Medulla oblongata (tissue), 1 donor: Measurements from ENCODE around the gene YARS2.
A peak's percentile ranks its signal among the peaks of the same experiment; 100 is the strongest.

Experiments used
- DNase-seq: peaks from one replicate; pipeline ENCODE4 v3.0.0-alpha.2; 2015; ENCODE audit errors: extremely low spot score

YARS2 gene

DNA sequence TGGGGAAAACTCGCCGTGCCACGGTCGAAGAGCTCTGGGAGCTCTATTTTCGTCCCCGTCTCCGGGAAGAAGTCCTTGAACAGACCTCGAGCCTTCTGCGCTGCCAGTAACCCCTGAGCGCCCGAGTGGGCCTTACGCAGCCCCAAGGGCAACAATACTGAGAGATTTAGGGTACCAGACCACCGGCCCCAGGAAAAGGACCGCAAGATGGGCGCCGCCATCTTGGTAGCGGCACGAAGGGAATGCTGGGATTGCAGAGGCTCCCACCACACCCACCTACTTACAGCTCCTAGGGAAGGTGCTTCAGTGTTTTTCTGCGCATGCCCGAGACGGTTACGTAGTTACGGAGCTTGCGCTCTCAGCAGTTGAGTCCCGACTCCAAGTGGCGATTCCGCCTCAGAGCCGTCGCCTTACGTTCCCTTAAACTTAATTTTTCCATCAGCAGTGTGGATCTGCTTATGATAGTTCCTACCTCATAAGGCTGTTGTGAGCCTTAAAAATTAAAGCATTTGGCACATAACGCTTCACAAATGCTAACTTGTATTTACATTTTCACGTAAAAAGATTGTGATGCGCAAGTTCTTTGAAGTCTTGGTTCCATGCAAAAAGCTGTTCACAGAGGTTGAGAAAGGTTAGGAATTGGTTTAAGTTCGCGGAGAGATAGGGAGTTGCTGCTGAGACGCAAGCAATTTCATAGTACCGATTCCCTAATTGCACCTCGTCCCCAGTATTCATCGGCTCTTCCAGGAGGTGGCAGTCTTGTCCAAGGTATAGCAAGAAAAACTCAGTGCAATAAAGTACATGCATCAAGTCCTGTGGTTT is at the start of gene YARS2:
Gene YARS2 (minus strand): TSS at position 244 of the 822 bp plus-strand sequence. CDS start 23 bp downstream, at position 221.
- DNase-seq, result peak; percentile 98

DNA sequence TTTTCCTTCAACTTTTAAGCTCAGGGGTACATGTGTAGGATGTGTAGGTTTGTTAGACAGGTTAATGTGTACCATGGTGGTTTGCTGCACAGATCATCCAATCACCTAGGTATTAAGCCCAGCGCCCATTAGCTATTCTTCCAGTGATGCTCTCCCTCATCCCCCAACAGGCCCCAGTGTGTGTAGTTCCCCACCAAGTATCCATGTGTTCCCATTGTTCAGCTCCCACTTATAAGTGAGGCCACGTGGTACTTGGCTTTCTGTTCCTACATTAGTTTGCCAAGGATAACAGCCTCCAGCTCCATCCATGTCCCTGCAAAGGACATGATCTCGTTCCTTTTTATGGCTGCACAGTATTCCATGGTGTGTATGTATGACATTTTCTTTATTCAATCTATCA is 48.6 kb upstream of the YARS2 start:
- no peak for DNase-seq

- no peak for DNase-seq
Observed at GRCh38 chr12:32801269-32801980, 45.7 kb upstream of the YARS2 start.

GRCh38 chr12:32794281-32794680 is 38.6 kb upstream of the YARS2 start:
- DNase-seq, result no peak

DNA sequence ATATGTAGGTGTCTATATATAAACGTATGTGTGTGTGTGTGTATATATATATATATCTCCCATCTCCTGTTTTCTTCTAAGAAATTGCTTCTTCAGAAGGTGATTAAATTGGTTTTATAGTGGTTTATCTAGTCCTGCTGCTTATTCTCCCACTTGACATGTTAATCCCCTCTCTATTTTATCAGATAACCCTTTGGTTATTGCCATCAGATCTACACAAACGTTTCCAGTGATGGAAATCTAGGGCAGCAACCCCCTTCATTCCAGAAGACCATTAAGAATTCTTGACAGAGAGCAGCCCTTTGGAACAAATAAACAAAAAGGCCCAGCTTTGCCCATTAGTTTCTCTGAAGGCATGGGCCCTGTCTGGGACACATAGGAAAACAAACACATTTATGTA is 34.2 kb upstream of the YARS2 start:
- DNase-seq, result no peak

- no peak for DNase-seq
Observed at GRCh38 chr12:32789446-32789845, 33.7 kb upstream of the YARS2 start.

GRCh38 chr12:32788405-32788804 is 32.7 kb upstream of the YARS2 start:
- no peak for DNase-seq

- no peak for DNase-seq
Observed at GRCh38 chr12:32785557-32785956, 29.9 kb upstream of the YARS2 start.

GRCh38 chr12:32783029-32783428 is 27.3 kb upstream of the YARS2 start:
- DNase-seq, result no peak

DNA sequence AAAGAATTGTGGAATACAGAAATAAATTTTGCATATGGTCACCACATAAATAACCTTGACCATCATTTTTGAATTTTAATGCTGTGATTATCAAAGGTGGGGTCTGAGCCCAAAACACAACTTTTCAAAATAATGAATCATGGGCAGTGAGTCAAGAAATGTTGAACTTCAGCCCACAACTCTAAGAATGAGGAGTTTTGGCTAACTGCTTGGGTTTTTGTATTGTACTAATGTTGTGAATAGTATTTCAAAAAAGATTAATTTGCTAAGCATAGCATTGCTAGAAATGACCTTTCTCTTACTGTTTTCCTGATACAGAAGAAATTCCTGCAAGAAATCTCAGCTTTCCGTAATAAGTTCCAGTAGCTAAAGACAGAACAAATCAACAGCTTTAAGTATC is 24.4 kb upstream of the YARS2 start:
- no peak for DNase-seq

DNA sequence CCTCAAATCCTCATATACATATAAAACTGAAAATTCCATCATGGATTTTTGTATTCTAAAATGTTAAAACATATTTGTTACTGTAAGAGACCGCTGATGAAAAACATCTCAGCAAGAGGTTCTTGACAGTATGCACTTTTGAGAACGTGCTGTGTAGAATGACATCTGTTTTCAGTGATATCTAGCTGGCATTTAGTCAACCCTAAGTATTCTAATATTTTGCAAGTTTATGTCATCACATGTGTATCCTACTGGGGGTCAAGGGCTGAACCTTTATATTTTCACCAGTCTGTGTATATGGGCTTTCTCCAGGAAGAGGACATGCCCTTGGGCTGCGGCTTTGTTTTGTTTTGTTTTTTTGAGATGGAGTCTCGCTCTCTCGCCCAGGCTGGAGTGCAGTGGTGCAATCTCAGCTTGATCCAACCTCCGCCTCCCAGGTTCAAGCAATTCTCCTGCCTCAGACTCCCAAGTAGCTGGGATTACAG is 22.0 kb upstream of the YARS2 start:
- DNase-seq, result no peak

DNA sequence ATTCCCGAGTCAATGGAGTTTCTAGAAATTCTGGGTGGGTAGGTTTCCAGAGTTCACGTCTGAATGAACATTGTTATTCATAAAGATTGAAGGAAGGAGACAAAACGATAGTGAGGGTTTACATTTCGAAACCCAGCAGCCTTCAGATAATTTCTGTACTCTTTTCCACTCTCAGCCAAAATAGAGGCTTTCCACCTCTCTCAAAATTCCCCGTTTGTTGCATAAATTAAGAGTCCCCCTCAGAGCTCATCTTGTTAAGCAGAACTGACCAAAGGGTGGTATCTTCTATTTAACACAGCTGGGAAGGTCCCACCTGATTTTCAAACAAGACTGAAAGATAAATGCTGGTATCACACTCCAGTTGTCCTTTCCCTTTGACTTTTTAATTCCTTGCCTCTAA is 21.5 kb upstream of the YARS2 start:
- no peak for DNase-seq

- DNase-seq, result no peak
Observed at GRCh38 chr12:32776258-32776657, 20.6 kb upstream of the YARS2 start.

DNA sequence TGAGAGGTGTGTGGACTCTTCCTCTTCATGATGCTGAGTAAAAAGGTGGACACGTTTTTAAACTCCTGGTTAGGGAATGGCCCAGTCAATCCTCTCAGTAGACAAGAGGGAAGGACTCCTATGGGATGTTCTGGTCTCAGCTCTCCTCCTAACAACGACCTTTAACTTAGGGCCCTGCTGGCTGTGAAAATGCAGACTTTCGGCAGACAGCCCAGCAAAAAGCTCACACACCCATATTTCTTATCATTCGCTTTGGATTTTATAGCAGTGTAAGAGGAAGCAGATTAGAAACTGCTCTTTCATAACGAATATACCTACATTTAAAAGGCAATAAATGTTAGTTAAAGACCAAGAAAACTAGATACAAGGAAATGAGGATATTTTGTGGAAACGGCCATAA is 18.0 kb upstream of the YARS2 start:
- DNase-seq, result no peak

DNA sequence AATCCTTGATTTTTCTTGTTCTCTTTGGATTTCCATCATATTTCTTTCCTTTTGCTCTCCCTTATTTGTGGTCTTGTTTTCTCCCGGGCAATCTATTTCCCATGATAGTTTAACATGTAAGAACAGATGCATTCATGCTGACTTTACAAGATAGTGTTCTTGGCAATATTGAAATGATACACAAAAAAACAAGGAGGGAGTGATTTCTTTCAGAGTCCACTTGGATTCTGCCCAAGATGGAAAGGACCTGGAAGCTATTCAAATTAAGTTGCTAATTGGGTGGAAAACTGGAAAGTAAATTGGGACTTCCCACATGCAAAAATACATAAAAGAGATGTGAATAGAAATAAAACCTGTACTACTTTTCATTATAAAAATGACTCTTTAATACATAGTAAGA is 14.4 kb upstream of the YARS2 start:
- DNase-seq, result no peak

DNA sequence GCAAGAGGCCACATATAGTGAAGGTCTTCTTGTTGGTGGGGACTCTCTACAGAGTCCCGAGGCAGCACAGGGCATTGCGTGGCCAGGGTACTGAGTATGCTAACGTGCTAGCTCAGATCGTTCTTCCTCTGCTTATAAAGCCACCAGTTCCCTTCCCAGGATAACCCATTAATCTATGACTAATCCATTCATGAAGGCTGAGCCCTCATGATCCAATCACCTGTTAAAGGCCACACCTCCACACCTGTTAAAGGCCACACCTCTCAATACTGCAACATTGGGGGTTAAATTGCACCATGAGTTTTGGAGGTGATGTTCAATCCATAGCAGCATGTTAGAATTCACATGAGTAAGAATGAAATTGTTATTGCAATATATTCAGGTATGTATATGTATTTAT is 12.8 kb upstream of the YARS2 start:
- DNase-seq, result no peak

GRCh38 chr12:32765906-32766305 is 10.2 kb upstream of the YARS2 start:
- no peak for DNase-seq

DNA sequence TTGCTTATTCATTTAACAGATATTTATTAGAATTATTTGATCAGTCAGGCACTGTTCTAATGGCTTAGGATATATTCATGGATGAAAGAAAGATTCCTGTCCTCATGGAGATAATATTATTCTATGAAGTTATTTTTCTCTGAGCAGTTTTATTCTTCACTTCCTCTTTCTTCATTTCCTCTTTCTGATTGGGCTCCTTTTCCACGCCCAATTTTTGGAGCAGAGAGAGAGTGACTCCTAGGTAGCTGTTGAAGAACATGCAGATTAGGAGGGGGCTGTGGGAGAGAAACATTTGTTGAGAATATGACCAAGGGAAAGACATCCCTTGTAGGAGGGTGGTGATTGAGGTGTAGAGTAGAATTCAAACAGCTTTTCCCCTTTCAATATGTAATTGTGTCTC is 6.0 kb upstream of the YARS2 start:
- DNase-seq, result peak; percentile 33

DNA sequence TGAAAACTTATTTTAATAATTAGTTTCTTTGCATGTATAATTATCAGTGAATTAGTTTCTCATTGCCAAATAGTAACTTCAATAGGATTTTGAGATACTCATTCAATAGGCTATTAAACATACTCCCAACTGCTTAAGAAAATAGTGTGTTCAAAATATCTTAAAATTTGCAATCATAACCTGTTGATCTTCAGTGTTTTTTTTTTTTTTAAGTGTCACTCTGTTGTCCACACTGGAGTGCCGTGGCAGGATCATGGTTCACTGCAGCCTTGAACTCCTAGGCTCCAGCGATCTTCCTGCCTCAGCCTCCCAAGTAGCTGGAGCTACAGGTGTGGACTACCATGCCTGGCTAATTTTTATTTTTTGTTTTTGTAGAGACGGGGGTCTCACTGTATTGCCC is 1.5 kb upstream of the YARS2 start:
- DNase-seq, result no peak

DNA sequence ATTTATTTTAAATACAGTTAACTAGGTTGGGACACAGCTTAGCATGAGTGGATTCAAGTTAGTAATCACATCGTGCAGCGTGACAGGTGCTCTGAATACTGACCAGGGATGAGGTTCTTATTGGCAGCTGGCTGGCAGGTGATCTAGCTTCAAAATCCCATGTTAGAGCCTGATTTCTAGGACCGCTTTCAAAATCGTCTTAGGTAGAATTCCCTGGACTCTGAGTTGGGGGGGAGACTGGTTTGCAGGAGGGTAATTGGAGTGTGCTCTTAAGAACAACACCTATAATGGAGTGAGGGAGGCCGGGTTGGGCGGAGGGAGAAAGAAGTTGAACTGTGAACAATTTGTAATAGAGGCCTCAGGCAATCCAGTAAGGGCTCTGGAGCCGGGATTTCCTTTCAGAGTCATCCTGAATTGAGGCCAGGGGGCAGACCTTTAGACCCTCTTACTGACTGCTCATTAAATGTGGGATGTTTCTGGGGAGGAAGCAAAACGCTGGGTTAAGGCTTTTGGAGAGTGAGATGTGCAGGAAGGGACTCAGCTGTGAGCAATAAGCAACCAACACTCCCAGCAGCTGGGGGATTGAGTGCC is 874 bp upstream of the YARS2 start:
- no peak for DNase-seq

DNA sequence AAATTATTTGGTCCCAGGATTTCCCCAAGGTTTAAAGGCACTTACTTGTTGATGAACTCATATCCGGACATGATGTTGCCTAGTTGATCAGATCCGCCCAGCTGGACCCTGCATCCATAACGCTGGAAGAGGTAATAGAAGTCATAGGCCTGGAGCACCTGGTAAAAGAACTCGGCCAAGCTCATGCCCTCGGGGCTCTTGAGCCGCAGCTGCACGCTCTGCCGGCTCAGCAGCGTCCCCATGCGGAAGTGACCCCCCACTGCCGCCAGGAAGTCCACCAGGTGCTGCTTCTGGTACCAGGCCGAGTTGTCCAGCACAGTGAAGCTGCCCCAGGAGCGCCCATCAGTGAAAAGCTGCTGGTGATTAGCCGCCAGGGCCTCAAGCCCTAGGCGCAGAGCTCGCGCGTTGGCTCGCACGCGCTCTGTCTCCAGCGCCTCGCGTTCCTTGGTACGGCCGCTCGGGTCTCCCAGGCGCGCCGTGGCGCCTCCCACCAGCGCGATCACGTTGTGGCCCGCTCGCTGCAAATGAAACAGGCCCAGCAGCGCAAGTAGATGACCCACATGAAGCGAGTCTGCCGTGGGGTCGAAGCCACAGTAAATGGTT is 545 bp downstream of the YARS2 start:
- peak; percentile 57 for DNase-seq

DNA sequence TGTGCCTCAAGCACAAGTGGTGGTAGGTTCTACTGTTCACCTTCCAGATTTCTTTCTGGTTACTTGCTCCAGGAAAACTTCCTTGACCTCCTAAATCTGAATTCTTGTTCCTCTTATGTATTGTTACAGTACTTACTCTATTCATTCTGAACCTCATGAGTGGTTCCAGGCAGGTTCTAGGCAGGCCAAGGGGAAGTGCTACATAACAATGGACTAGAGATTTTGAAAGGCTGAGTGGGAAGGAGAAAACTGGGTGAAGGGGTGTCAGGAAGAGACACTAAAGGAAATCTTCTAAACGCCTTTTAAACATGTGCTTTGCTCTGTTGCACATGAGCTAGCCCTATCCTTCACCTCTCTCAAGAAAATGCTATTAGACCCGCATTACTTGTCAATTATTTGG is 1.6 kb downstream of the YARS2 start:
- DNase-seq, result no peak
